Measurements from ENCODE around the gene TMEM266.

- no peak for TF ChIP-seq POLR2AphosphoS5 (IDR thresholded peaks at IDR 0.05; ENCODE audit: borderline replicate concordance, low read depth, low read length)
- TF ChIP-seq EZH2 (IDR thresholded peaks at IDR 0.05) = no peak
- TF ChIP-seq FOXP2 (optimal IDR thresholded peaks at IDR 0.05; ENCODE audit: control extremely low read depth, extremely low read length, insufficient read depth) = no peak
These were observed 78.7 kb downstream of the TMEM266 start for GRCh38 chr15:76138436-76138835.
